Uterus (tissue), 2 donors: ENCODE measurements around the gene COQ8B.

Experiments used
- CTCF ChIP-seq, 4 experiments: fragments of 200-600 bp in 2 of 4; fragments of 450-650 bp in 2 of 4; sonication (generic) in 2 of 4; IDR thresholded peaks; one replicate each; pipeline ENCODE4 v1.5.1; 2016 to 2019; ENCODE audit warnings: antibody characterized with exemption in 4 of 4, mild to moderate bottlenecking in 2 of 4, moderate library complexity in 1 of 4
- POLR2A ChIP-seq, 2 donors: fragments of 450-650 bp; IDR thresholded peaks; one replicate each; pipeline ENCODE4 v1.6.1; 2016; ENCODE audit warnings: antibody characterized with exemption in 2 of 2, mild to moderate bottlenecking in 1 of 2, moderate library complexity in 1 of 2

DNA sequence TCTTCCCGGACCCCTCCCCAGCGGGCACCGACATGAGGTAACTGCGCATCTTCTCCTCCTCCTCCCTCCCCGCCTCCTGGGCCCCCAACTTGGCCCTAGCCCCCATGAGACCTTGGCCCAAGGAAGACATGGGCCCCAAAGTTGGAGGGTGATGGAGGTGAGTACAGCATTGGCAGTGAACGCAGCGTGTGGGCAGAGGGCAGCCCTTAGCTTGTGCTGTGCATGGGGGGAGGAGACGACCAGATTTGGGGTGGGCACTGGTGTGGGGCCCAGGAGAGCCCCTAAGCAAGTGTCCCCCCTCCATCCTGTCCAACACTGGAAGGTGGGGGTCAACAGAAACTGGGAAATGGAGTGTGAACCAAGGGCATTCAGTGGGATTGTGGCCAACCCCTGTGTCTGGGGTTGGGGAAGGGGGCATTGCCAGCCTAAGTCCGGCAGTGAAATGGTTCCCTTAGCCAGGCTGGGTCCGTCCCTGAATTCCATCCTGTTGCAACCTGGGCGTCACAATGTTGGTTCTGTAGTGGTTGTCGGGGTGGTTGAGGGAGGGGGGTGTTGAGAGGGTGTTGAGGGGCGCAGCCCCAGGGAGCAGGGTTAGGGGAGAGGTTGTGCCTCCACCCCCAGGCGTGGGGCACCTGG, 49.8 kb downstream of the COQ8B start:
- TF ChIP-seq CTCF (IDR thresholded peaks at IDR 0.05) (no peak), POLR2A (IDR thresholded peaks at IDR 0.05) (no peak)
